GM12878 (cell line): ENCODE results near the gene PPFIBP1. TPM values are rescaled to one million over a fixed set of nuclear protein-coding genes. Genes with fewer than 3 reads are reported as not detected.

Experiments used
- ATAC-seq: fragments of 200-7000 bp; cut with Tn5 transposase; 3 replicates; pipeline ENCODE4 v1.9.1; 2020; ENCODE audit warnings: mild to moderate bottlenecking, moderate library complexity
- BruUV-seq: library from RNA; stranded (reverse); fragments of 400-500 nt; replicated peaks from 2 replicates; lab custom pipeline; 2021; lab: Mats Ljungman, UMichigan
- CTCF ChIA-PET: fragments of 300-600 bp; sonication (Branson Sonifier 250); formaldehyde crosslinking; extraction: SDS; loops from one replicate; lab custom pipeline; 2021; ENCODE audit warnings: inconsistent platforms; lab: Yijun Ruan, JAX
- POLR2A ChIA-PET: fragments of 350-600 bp; formaldehyde crosslinking; extraction: SDS; loops from one replicate; lab custom pipeline; 2021; ENCODE audit warnings: inconsistent platforms; lab: Charles Lee
- RAD21 ChIA-PET: fragments of 300-600 bp; sonication (Branson Sonifier 250); formaldehyde crosslinking; loops from one replicate; lab custom pipeline; 2023; ENCODE audit warnings: antibody characterized with exemption; ENCODE audit not compliant: unreplicated experiment; lab: Charles Lee
- SMC1A ChIA-PET: fragments of 300-600 bp; sonication (Branson Sonifier 250); formaldehyde crosslinking; loops from one replicate; lab custom pipeline; 2023; ENCODE audit not compliant: unreplicated experiment, uncharacterized antibody; lab: Charles Lee
- DNase-seq: peaks from one replicate; pipeline ENCODE4 v3.0.0-alpha.2; 2011; ENCODE audit warnings: low read depth, low spot score
- FAIRE-seq: peaks from 3 replicates; lab custom pipeline; 2011; peaks lifted over from hg19 to GRCh38; lab: Jason Lieb, UNC
- H2AFZ ChIP-seq: 2 replicates; pipeline ENCODE4 v1.6.0; 2011; ENCODE audit warnings: low read depth, low read length, control low read depth; ENCODE audit not compliant: control insufficient read depth
- H3K27ac ChIP-seq: 2 replicates; pipeline ENCODE4 v1.5.1; 2011; ENCODE audit warnings: control low read depth; ENCODE audit not compliant: control insufficient read depth, insufficient read depth
- H3K27me3 ChIP-seq, 2 experiments: replicated peaks in 1 of 2; 2 replicates each; pipeline versions ENCODE4 v1.6.0 to v1.6.1; 2011; ENCODE audit warnings: low read length in 1 of 2; ENCODE audit not compliant: control insufficient read depth in 2 of 2, insufficient read depth in 2 of 2
- H3K36me3 ChIP-seq, 2 experiments: 2 replicates each; pipeline ENCODE4 v1.5.1; 2011; ENCODE audit warnings: low read length in 1 of 2; ENCODE audit not compliant: control insufficient read depth in 2 of 2, insufficient read depth in 2 of 2
- H3K4me1 ChIP-seq: 2 replicates; pipeline ENCODE4 v1.6.1; 2011; ENCODE audit warnings: mild to moderate bottlenecking, low read length, moderate library complexity, mixed read lengths; ENCODE audit not compliant: control insufficient read depth, insufficient read depth
- H3K4me2 ChIP-seq: 2 replicates; pipeline ENCODE4 v1.6.0; 2011; ENCODE audit warnings: control low read depth; ENCODE audit not compliant: control insufficient read depth, insufficient read depth
- H3K4me3 ChIP-seq: fragments of 200-600 bp; sonication (generic); 2 replicates; pipeline ENCODE4 v1.5.1; 2016
- H3K79me2 ChIP-seq: 2 replicates; pipeline ENCODE4 v1.6.0; 2011; ENCODE audit warnings: low read length; ENCODE audit not compliant: control insufficient read depth, insufficient read depth
- H3K9ac ChIP-seq: 2 replicates; pipeline ENCODE4 v1.8.0; 2011; ENCODE audit warnings: low read length, control low read depth, mixed read lengths; ENCODE audit not compliant: control insufficient read depth, insufficient read depth
- H3K9me3 ChIP-seq: replicated peaks from 3 replicates; pipeline ENCODE4 v1.5.1; 2011; ENCODE audit warnings: mild to moderate bottlenecking, low read length; ENCODE audit not compliant: control insufficient read depth, insufficient read depth
- H4K20me1 ChIP-seq: 2 replicates; pipeline ENCODE4 v1.6.0; 2011; ENCODE audit not compliant: control insufficient read depth, insufficient read depth
- ASH2L ChIP-seq: fragments of 300-600, 200-600 bp; sonication (generic); IDR thresholded peaks from 2 replicates; pipeline ENCODE4 v1.6.1; 2017; ENCODE audit warnings: low read depth, mild to moderate bottlenecking, borderline replicate concordance
- CEBPB ChIP-seq, 2 experiments: fragments of 150-350 bp in 1 of 2; IDR thresholded peaks; 2 replicates each; pipeline ENCODE4 v1.6.1; 2012 to 2014; ENCODE audit warnings: low read depth in 2 of 2, low read length in 2 of 2, borderline replicate concordance in 1 of 2, inconsistent platforms in 1 of 2
- CREB1 ChIP-seq: IDR thresholded peaks from 2 replicates; pipeline ENCODE4 v1.6.1; 2012; ENCODE audit warnings: low read depth, mild to moderate bottlenecking, inconsistent platforms
- CREM ChIP-seq: IDR thresholded peaks from 2 replicates; pipeline ENCODE4 v1.6.1; 2014; ENCODE audit warnings: antibody characterized with exemption, low read depth
- E2F4 ChIP-seq: IDR thresholded peaks from 2 replicates; pipeline ENCODE4 v1.6.1; 2012; ENCODE audit warnings: low read depth, low read length, improper control_type of control experiment
- ESRRA ChIP-seq: IDR thresholded peaks from 2 replicates; pipeline ENCODE4 v1.6.1; 2012; ENCODE audit warnings: mild to moderate bottlenecking, low read length, improper control_type of control experiment
- NFXL1 ChIP-seq: fragments of 450-650 bp; IDR thresholded peaks from 2 replicates; pipeline ENCODE4 v1.6.1; 2017; ENCODE audit warnings: antibody characterized with exemption, mild to moderate bottlenecking, borderline replicate concordance
- NR2C2 ChIP-seq: IDR thresholded peaks from 2 replicates; pipeline ENCODE4 v1.6.1; 2011; ENCODE audit warnings: borderline replicate concordance, low read depth; ENCODE audit not compliant: control insufficient read depth, insufficient read length
- NR2F1 ChIP-seq: fragments of 450-650 bp; conservative IDR thresholded peaks from 2 replicates; pipeline ENCODE4 v1.6.1; 2017; ENCODE audit warnings: mild to moderate bottlenecking
- RAD51 ChIP-seq: fragments of 450-650 bp; IDR thresholded peaks from 2 replicates; pipeline ENCODE4 v1.6.1; 2016; ENCODE audit warnings: moderate library complexity, mild to moderate bottlenecking, inconsistent platforms
- TCF3 ChIP-seq: IDR thresholded peaks from 2 replicates; pipeline ENCODE4 v1.6.1; 2012; ENCODE audit warnings: low read depth, mild to moderate bottlenecking, low read length, borderline replicate concordance; ENCODE audit not compliant: insufficient read depth
- ZNF24 ChIP-seq: fragments of 450-650 bp; IDR thresholded peaks from 2 replicates; pipeline ENCODE4 v1.6.1; 2017; ENCODE audit warnings: antibody characterized with exemption, mild to moderate bottlenecking
- WGBS: methylation state at CpG from one replicate; pipeline ENCODE4 v1.1.6; 2016; ENCODE audit warnings: low lambda C conversion rate; ENCODE audit not compliant: insufficient replicate concordance, insufficient coverage; ENCODE audit errors: missing lambda C conversion rate; 5-methylcytosine and 5-hydroxymethylcytosine counted together
- in situ Hi-C: fragments of 300-500 bp; cut with MboI; formaldehyde crosslinking; loops from 9 replicates; pipeline ENCODE4 v1.14.3; 2018; ENCODE audit warnings: mixed read lengths
- intact Hi-C: fragments of 100-400 bp; cut with micrococcal nuclease; formaldehyde crosslinking; loops from one replicate; pipeline ENCODE4 v1.14.2; 2022; ENCODE audit not compliant: unreplicated experiment
- polyA plus RNA-seq, 11 experiments: library from polyadenylated mRNA; depleted of rRNA in 4 of 11; unstranded in 6 of 11; stranded (reverse) in 5 of 11; fragments of >200 nt; fragmentation: Nextera tagmentation in 4 of 11; fragmentation: Illumina TruSeq in 1 of 11; extraction: Ambion mirVana in 4 of 11; extraction: Trizol in 1 of 11; gene quantifications; 1 replicate in 1 of 11; 2 replicates in 10 of 11; pipeline versions ENCODE4 v1.2.1 to v1.2.3, GENCODE V29; 2011 to 2016; ENCODE audit warnings: inconsistent platforms in 2 of 11, missing spikeins in 2 of 11, low read depth in 1 of 11
- total RNA-seq, 4 experiments: library from RNA; depleted of rRNA in 3 of 4; stranded (reverse); fragments of >200 nt in 3 of 4; fragmentation: Illumina TruSeq in 1 of 4; extraction: Trizol in 1 of 4; gene quantifications; 2 replicates each; pipeline versions ENCODE4 v1.2.1 to v1.2.3, GENCODE V29; 2013 to 2021

PPFIBP1 gene
- total and polyA plus RNA-seq, 10 of the 15 experiments (the other 5 are each of a cell fraction or from before 2014, with no cell fraction given): 0.47 to 7.8 (median 3.6) TPM

DNA sequence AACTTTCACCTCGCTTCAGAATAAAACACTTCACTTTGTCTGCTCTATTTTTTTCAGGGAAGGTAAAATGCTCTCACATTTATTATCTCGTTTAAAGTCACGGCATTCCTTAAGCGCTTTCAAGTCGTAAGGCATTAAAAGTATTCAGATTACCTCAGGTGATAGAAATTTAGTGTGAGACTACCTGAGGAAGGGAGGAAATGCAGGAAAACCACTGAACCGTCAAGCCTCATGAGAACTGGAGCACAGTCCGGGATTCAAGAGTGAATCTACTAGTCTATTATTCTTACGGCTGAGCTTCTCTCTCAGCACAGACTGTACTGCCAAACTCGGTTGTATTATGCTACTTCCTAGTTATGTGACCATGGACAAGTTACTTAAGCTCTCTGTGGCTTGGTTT, 8.3 kb upstream of the PPFIBP1 start:
- Histone ChIP-seq H3K36me3 (no peaks in the 10 kb centered on the region), H3K9me3 (no peaks in the 10 kb centered on the region), H3K4me2 (no peak overlapping the region), H3K79me2 (no peaks in the 10 kb centered on the region), H3K4me1 (no peaks in the 10 kb centered on the region), H3K27ac (no peak overlapping the region), H4K20me1 (no peaks in the 10 kb centered on the region), H3K27me3 (no peaks in the 10 kb centered on the region)
- intact Hi-C loops (no loop called here), in situ Hi-C loops (no loop called here)
- ChIA-PET CTCF (no interaction called here), POLR2A (no interaction called here), RAD21 (no interaction called here)
- BruUV-seq: no TSS peak
- no peak for FAIRE-seq
- DNase-seq: no peak
- ATAC-seq: no peak
- TF ChIP-seq ZNF24: no peak
- TF ChIP-seq CREB1: no peak
- no peak for TF ChIP-seq E2F4
- no peak for TF ChIP-seq NR2F1
- TF ChIP-seq CEBPB (IDR thresholded peaks at IDR 0.05; ENCODE audit: borderline replicate concordance in 1 of 2, low read depth in 2 of 2, low read length in 2 of 2): no peak
- TF ChIP-seq NFXL1: no peak
- no peak for TF ChIP-seq ASH2L
- TF ChIP-seq RAD51: no peak
- TF ChIP-seq CREM: no peak
- TF ChIP-seq ESRRA: no peak
- TF ChIP-seq TCF3: no peak
- TF ChIP-seq NR2C2: no peak
- TF ChIP-seq, all 136 proteins: peak for 0
- WGBS: 66% methylated on average over 9 of the region's 9 CpGs
- no peak overlapping the region for H3K4me3 ChIP-seq
- no peak overlapping the region for H3K9ac ChIP-seq
- H2AFZ ChIP-seq: no peak overlapping the region
- SMC1A ChIA-PET: interaction anchor here (1.1 to 1.5 kb wide), 2 partner anchors 9 to 79 kb away, joined by 3 to 4 read pairs; no protein-coding TSS in a partner anchor
